Adrenal gland (tissue), 12 donors: ENCODE results near the gene VASH1. TPM values are rescaled to one million over a fixed set of nuclear protein-coding genes. Genes with fewer than 3 reads are reported as not detected.

ENCODE experiments used
- DNase-seq, 7 donors: peaks; one replicate each; pipeline ENCODE4 v3.0.0-alpha.2; 2019 to 2020
- H3K27ac ChIP-seq, 5 donors: fragments of 200-600 bp; sonication (generic) in 4 of 5; 1 replicate in 3 of 5; 2 replicates in 2 of 5; pipeline versions ENCODE4 v1.5.1 to v1.8.0; 2016 to 2020; ENCODE audit warnings: mild to moderate bottlenecking in 1 of 5
- H3K27me3 ChIP-seq: fragments of 200-600 bp; 2 replicates; pipeline ENCODE4 v1.8.0; 2021
- H3K36me3 ChIP-seq, 2 donors: fragments of 200-600 bp; replicated peaks in 1 of 2; 1 replicate in 1 of 2; 2 replicates in 1 of 2; pipeline versions ENCODE4 v1.5.1 to v1.8.0; 2018 to 2022
- H3K4me1 ChIP-seq, 2 donors: fragments of 200-600 bp; replicated peaks in 1 of 2; 1 replicate in 1 of 2; 2 replicates in 1 of 2; pipeline versions ENCODE4 v1.5.1 to v1.8.0; 2018 to 2021
- H3K4me3 ChIP-seq, 4 donors: fragments of 200-600 bp; sonication (generic) in 3 of 4; one replicate each; pipeline ENCODE4 v1.5.1; 2016 to 2018
- H3K9me3 ChIP-seq, 3 donors: fragments of 200-600 bp; sonication (generic) in 1 of 3; replicated peaks in 1 of 3; 1 replicate in 2 of 3; 2 replicates in 1 of 3; pipeline versions ENCODE4 v1.5.1 to v1.8.0; 2016 to 2021
- CTCF ChIP-seq, 6 experiments: fragments of 450-650 bp in 4 of 6; fragments of 200-600 bp in 2 of 6; sonication (generic) in 1 of 6; IDR thresholded peaks; 1 replicate in 5 of 6; 2 replicates in 1 of 6; pipeline versions ENCODE4 v1.5.1 to v1.8.0; 2016 to 2021; ENCODE audit warnings: antibody characterized with exemption in 6 of 6, mild to moderate bottlenecking in 2 of 6, moderate library complexity in 1 of 6
- POLR2A ChIP-seq, 2 donors: fragments of 450-650 bp; IDR thresholded peaks; one replicate each; pipeline ENCODE4 v1.6.1; 2017; ENCODE audit warnings: antibody characterized with exemption in 2 of 2, mild to moderate bottlenecking in 2 of 2, moderate library complexity in 1 of 2
- WGBS, 4 donors: extraction: QIAGEN DNeasy Blood & Tissue Kit in 2 of 4; methylation state at CpG; one replicate each; pipeline versions ENCODE4 v1.1.5 to v1.1.7; 2013 to 2017; 5-methylcytosine and 5-hydroxymethylcytosine counted together
- intact Hi-C, 2 donors: fragments of 100-400 bp; cut with DNase I; formaldehyde crosslinking; loops; one replicate each; pipeline versions ENCODE4 v1.14.1 to v1.15.0; 2022 to 2023
- polyA plus RNA-seq, 3 donors: library from polyadenylated mRNA; stranded (reverse); fragments of 200-250 nt in 2 of 3; fragments of 350-450 nt in 1 of 3; fragmentation: Illumina TruSeq in 1 of 3; extraction: RNeasy Lipid Tissue Mini Kit (QIAGEN cat#74804) in 1 of 3; gene quantifications; one replicate each; pipeline ENCODE4 v1.2.3, GENCODE V29; 2013 to 2014
- total RNA-seq, 9 donors: library from RNA; depleted of rRNA in 4 of 9; stranded (reverse); fragments of >200 nt in 4 of 9; fragments of 120-200 nt in 1 of 9; fragmentation: NEBNext Ultra II Directional in 1 of 9; extraction: Animal tissue kit (Norgen Biotek cat#: 25700) in 1 of 9; gene quantifications; one replicate each; pipeline versions ENCODE4 v1.1.0 to v1.2.4, GENCODE V29; 2013 to 2023
- donor health status: healthy with polysubstance abuse.
- donor health status: Bipolar disorder and iron deficiency.
- donor health status: DM: yes; HTN: yes; CAD: no.
- donor health status: DM: no; HTN: no; CAD: no.
- donor health status: DM: no; HTN: no; CAD: no.
- donor health status: DM: yes; HTN: yes; CAD: no.

Gene VASH1
- total and polyA plus RNA-seq, 12 donors: 13.6 to 58.5 (median 23.9) TPM

GRCh38 chr14:76765461-76765931, 4.2 kb downstream of the VASH1 start:
- H3K4me1 ChIP-seq: peaks cover 36 to 44% of the 10 kb centered on the region in 2 donors
- WGBS, 4 donors: 84 to 94% (median 87%) methylated on average over 6 of the region's 6 CpGs
- DNase-seq: peak in 3 of 7 donors; percentile 13 to 46 (median 15)
- no peak for TF ChIP-seq CTCF (IDR thresholded peaks at IDR 0.05)
- TF ChIP-seq POLR2A (IDR thresholded peaks at IDR 0.05): no peak
- no peaks in the 10 kb centered on the region for H3K36me3 ChIP-seq
- no peak overlapping the region for H3K27ac ChIP-seq
- intact Hi-C loops: loop anchor here in 1 of 2 donors (5.0 kb wide), 1 partner anchor 53 kb away; no protein-coding TSS in a partner anchor
- no peaks in the 10 kb centered on the region for H3K27me3 ChIP-seq
- no peak overlapping the region for H3K4me3 ChIP-seq
- no peaks in the 10 kb centered on the region for H3K9me3 ChIP-seq

- DNase-seq: peak in 6 of 7 donors; percentile 64 to 84 (median 67)
- H3K9me3 ChIP-seq: no peaks in the 10 kb centered on the region
- H3K4me3 ChIP-seq: no peak overlapping the region
- no peaks in the 10 kb centered on the region for H3K36me3 ChIP-seq
- H3K4me1 ChIP-seq: peaks cover 28 to 39% of the 10 kb centered on the region in 2 donors
- no peaks in the 10 kb centered on the region for H3K27me3 ChIP-seq
- TF ChIP-seq POLR2A (IDR thresholded peaks at IDR 0.05): peak in 1 of 2 donors; percentile 38
- peak in 1 of 6 experiments; percentile 23 for TF ChIP-seq CTCF (IDR thresholded peaks at IDR 0.05)
- WGBS, 4 donors: 32 to 64% (median 47%) methylated on average over 9 to 15 of the region's 15 CpGs
- peak overlapping the region in 3 of 5 donors; percentile 30 to 79 (median 52) for H3K27ac ChIP-seq
- intact Hi-C loops: loop anchor here in 1 of 2 donors (5.0 kb wide), 1 partner anchor 56 kb away; no protein-coding TSS in a partner anchor
Measured at GRCh38 chr14:76767681-76768656, 6.7 kb downstream of the VASH1 start.

- Histone ChIP-seq H3K9me3 (no peaks in the 10 kb centered on the region), H3K4me1 (peaks cover 25 to 38% of the 10 kb centered on the region in 2 donors), H3K36me3 (no peaks in the 10 kb centered on the region), H3K27me3 (no peaks in the 10 kb centered on the region), H3K27ac (peak overlapping the region in 3 of 5 donors; percentile 30 to 79 (median 52)), H3K4me3 (no peak overlapping the region)
- peak in 2 of 7 donors; percentile 18 to 46 for DNase-seq
- intact Hi-C loops: loop anchor here in 1 of 2 donors (5.0 kb wide), 1 partner anchor 57 kb away; no protein-coding TSS in a partner anchor
- 56 to 67% (median 64%) methylated on average over 5 to 11 of the region's 11 CpGs for WGBS, 4 donors
- TF ChIP-seq CTCF (IDR thresholded peaks at IDR 0.05): no peak
- TF ChIP-seq POLR2A (IDR thresholded peaks at IDR 0.05): no peak
Measured at GRCh38 chr14:76768671-76769500, 7.6 kb downstream of the VASH1 start.
